KBM-7 (cell line): ENCODE measurements around the gene CEP72.

ENCODE experiments used
- DNase-seq: peaks from one replicate; pipeline ENCODE4 v3.0.0-alpha.2; 2015
- in situ Hi-C: fragments of 300-500 bp; cut with MboI; formaldehyde crosslinking; loops from 2 replicates; pipeline ENCODE4 v1.14.3; 2020; ENCODE audit warnings: low sequenced_read_pairs, low pct_unique_long_range_greater_than_20kb, mixed read lengths

Gene CEP72

DNA sequence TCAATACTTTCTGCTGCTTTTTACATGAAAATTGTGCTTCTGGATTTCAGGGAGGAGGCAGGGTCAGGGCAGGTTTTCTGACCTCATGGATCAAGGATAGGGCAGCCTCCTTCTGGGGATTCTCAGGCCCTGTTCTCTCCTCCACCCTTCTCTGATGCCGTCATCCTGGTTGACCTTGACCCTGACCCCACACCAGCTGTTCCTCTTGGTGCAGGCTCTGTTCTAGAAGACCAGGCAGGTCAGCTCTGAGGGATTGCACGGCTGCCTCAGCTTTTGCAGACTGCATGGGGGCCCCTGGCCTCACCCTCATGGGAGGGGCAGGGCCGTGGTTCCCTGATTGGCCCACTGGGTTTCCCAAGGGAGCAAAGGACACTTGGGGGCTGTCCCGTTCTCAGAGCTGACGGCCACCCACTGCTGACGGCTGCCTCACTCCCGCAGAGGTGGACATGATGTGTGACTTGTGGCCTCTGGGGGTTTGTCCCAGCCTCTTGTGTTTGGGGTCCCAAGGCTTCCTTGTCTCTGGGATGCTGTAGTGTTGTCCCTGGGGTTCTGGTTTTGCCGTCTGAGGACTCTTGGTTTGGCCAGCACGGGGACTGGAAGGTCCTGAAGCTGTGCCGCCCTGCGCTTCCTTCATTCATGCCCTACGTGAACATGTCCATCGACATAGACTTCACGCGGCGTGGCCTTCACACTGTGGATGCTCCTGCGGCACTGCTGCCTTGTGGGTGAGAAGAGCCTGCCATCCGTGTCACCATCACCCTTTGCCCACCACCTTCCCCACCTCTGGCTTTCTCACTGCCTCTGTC is 34.5 kb downstream of the CEP72 start:
- in situ Hi-C loops = no loop called here
- no peak for DNase-seq

GRCh38 chr5:647311-647710 is 35.2 kb downstream of the CEP72 start:
- no peak for DNase-seq
- in situ Hi-C loops = no loop called here

DNA sequence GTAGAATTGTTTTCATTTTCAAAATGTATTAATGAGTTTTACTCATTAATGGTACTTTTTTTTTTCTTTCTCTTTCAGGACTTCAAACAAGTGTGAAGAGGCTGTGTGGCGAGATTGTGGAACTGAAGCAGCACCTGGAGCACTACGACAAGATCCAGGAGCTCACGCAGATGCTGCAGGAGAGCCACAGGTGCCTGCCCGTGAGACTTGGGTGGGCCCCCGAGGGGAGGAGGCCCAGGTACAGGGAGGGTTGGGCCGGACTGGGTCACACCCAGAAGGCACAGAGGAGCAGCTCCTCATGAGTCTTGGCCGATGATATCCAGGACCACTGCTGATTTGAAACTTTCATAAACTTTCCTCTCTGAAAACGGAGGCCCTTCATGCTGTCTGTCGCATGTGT is 35.6 kb downstream of the CEP72 start:
- in situ Hi-C loops = no loop called here
- no peak for DNase-seq

DNA sequence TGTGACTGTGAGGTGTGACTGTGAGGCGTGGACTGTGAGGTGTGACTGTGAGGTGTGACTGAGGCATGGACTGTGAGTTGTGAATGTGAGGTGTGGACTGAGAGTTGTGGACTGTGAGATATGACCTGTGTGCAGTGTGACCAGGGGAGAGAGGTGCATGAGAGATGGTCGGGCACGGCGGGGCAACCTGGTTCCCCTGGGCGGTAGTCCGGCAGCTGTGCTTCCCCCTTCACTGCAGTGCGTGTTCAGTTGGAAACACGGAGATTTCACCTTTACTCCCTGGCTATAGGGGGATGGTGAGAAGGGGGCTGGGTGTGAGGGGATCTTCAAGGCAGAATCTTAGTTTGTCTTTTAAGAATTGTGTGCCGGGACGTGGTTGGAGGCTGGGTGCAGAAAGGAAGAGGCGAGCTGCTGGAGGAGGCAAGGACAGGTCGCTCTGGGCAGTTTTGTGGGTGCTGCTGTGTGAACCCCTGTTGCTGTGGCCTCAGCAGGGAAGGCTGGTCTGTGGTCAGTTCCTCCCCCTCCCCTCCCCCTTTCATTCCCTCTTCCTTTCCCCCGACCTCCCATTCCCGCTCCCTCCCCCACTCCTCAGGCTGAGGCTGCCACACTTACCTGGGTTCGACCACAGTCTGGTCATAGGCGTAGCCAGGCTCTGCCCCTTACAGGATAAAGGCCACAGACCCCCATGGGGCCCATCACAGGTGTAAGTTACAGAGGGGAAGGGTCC is 39.3 kb downstream of the CEP72 start:
- DNase-seq = no peak
- in situ Hi-C loops = no loop called here

DNA sequence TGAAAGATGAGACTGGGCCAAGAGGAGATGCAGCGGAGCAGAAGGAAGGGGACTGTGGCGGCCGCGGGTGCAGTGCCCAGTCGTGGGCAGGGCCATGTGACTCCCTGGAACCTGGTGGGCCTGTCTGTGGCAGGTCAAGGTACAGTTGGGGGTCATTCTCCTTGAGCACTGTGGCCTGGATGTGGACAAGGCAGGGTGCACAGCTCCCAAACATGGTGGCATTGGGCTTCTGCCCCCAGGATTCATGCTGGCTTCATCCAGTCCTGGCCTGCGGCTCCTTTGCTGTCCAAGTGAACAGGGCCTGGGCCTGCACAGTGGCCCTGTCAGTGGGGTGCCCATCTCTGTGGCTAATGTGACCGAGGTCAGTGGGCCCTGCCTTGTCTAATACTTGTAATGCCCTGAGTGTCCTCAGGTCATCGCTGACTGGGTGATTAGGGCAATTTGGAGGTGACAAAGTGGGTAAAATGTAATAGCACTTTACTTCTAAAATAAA is 39.9 kb downstream of the CEP72 start:
- no peak for DNase-seq
- in situ Hi-C loops = no loop called here

DNA sequence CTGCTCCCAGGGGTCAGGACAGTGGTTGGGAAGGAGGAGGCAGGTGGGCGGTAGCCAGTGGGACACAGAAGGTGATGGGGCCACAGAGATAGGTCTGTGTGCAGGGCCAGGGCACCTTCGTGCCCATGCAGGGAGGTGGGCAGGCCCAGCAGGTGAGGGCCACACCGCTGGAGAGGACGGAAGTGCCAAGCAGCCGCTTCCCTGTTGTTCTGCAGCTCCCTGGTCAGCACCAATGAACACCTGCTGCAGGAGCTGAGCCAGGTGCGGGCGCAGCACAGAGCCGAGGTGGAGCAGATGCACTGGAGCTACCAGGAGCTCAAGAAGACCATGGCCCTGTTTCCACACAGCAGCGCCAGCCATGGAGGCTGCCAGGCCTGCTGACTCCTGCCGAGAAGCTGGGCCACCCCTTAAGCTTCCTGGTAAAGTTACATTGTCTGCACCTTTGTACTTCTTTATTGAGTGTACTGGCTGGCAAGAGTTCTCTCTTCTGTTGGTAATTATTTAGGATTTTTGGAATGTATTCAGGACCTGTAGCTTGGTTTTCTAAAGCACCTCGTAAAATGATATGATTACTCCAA is 40.7 kb downstream of the CEP72 start:
- DNase-seq = no peak
- in situ Hi-C loops = no loop called here

DNA sequence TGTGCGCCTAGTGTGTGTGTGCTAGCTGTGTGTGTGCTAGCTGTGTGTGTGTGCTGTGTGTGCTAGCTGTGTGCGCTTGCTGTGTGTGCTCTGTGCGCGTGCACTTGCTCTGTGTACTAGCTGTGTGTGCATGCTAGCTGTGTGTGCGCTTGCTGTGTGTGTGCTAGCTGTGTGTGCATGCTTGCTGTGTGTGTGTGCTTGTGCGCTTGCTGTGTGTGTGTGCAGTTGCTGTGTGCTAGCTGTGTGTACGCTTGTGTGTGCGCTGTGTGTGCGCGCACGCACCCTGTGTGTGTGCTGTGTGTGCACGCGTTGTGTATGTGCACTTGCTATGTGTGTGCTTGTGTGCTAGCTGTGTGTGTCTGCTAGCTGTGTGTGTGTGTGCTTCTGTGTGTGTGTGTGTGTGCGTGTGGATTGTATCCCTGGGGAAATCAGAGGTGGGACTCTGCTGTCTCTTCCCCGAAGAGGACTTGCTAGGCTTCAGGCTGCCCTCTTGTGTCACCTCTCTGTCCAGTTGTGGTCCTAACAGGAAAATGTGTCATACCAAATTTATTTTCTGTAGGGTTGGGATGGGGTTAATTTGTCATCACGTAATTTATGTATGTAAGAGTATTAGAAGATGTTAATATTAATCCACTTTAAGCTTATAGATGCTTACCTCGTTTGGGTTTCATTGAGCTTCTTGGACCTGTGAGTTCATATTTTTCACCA is 42.1 kb downstream of the CEP72 start:
- DNase-seq = no peak
- in situ Hi-C loops = no loop called here

GRCh38 chr5:655406-655805 is 43.3 kb downstream of the CEP72 start:
- in situ Hi-C loops = no loop called here
- no peak for DNase-seq

GRCh38 chr5:657570-657969 is 45.4 kb downstream of the CEP72 start:
- DNase-seq = no peak
- in situ Hi-C loops = no loop called here

- in situ Hi-C loops = no loop called here
- DNase-seq = no peak
Observed at GRCh38 chr5:658103-658502, 46.0 kb downstream of the CEP72 start.

DNA sequence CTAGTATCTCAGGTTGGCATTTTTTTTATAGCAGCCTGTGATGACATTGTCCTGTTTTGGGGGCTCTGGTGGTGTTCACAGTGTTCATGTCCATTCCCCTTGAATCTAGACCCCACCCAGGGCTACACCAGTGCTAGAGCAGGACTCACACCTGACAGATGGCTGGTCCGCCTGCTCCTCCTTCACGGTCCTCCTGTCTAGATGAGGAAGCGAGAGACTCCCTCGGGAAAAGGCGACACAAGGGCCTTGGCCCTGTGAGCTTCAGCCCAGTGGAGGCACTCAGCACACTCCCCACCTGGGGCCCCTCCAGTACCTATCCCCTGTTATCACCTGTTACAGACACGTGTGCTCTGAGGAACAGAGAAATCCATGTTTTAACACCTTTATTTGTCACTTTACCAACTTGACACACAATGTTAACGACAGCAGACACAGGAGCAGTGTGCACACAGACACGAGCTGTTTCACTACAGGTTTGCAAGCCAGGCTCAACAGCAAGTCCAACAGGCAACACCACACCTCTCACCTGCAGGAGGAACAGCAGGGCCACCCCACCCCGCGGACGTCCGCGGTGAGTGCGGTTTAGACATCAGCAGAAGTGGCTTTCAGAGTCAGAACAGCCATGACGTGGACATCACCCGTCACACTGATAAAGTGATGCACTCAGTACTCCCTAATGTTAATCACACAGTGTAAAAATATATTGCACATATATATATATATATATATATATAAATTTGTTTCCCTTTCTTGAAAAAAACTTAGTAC is 47.5 kb downstream of the CEP72 start:
- no peak for DNase-seq
- in situ Hi-C loops = no loop called here

DNA sequence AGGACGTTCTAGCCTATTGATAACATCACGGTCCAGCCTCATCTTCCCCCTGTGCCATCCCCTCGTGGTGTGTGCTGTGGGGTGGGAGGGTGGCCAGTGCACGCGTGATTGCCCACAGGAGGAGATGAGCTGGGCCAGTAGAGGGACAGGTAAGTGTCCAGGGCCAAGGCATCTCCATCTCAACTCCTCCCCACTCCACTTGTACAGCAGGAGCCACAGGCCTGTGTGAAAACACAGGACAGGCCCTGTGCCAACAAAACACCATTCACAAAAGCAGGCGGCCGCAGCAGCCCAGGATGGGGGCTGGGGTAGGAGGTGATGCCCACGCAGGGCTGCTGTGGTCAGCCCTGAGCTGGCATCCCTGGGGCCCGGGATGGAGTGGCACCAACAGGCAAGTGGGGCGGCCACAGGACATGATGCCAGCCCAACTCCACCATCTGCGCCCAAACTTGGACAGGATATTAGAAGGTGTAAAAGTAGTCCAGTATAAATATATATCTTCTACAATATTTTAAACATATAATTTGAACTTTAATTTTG is 48.4 kb downstream of the CEP72 start:
- in situ Hi-C loops = no loop called here
- no peak for DNase-seq

- in situ Hi-C loops = no loop called here
- DNase-seq = no peak
Observed at GRCh38 chr5:661891-662750, 50.0 kb downstream of the CEP72 start.

DNA sequence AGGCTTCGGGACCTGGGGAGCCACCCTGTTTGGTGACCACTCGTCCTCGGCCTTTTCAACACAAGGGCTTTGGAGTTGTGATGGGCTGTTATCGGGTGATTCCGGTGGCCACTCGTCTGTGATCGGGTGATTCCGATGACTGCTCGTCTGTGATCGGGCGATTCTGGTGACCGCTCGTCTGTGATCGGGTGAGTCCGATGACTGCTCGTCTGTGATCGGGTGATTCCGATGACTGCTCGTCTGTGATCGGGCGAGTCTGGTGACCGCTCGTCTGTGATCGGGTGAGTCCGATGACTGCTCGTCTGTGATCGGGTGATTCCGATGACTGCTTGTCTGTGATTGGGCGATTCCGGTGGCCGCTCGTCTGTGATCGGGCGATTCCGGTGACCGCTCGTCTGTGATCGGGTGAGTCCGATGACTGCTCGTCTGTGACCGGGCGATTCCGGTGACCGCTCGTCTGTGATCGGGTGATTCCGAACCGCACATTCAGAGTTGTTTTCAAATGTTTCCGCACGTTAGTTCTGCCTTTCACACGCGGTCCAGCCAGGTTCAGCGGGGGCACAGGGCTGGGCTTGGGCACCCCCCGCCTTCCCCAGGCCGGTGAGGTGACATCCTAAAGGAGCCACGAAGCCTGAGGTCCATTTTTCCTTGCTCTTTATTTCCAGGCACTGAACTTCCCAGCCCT is 50.8 kb downstream of the CEP72 start:
- DNase-seq = no peak
- in situ Hi-C loops = no loop called here

GRCh38 chr5:663436-664342 is 51.5 kb downstream of the CEP72 start:
- in situ Hi-C loops = no loop called here
- DNase-seq = no peak

GRCh38 chr5:664343-664993 is 52.3 kb downstream of the CEP72 start:
- in situ Hi-C loops = no loop called here
- DNase-seq = no peak
